H1 (cell line): ENCODE measurements around the gene LDLRAD3. TPM values are rescaled to one million over a fixed set of nuclear protein-coding genes. Genes with fewer than 3 reads are reported as not detected.

ENCODE experiments used
- CTCF ChIA-PET: fragments of 300-600 bp; sonication (Branson Sonifier 250); formaldehyde crosslinking; loops from one replicate; lab custom pipeline; 2021; ENCODE audit not compliant: partially characterized antibody; lab: Charles Lee
- POLR2A ChIA-PET: fragments of 300-600 bp; sonication (Branson Sonifier 250); formaldehyde crosslinking; loops from one replicate; lab custom pipeline; 2021; ENCODE audit warnings: inconsistent platforms; ENCODE audit not compliant: partially characterized antibody; lab: Charles Lee
- DNase-seq, 2 experiments: peaks; one replicate each; pipeline versions ENCODE4 v3.0.0 to v3.0.0-alpha.2; 2010 to 2022; ENCODE audit warnings: low spot score in 2 of 2, low read depth in 1 of 2, mixed read lengths in 1 of 2
- FAIRE-seq: peaks from 2 replicates; lab custom pipeline; 2011; peaks lifted over from hg19 to GRCh38; lab: Jason Lieb, UNC
- H2AFZ ChIP-seq: 2 replicates; pipeline ENCODE4 v1.8.1; 2012; ENCODE audit warnings: low read length, inconsistent platforms
- H2AK5ac ChIP-seq: 2 replicates; pipeline ENCODE4 v1.6.1; 2013; ENCODE audit warnings: low read depth, low read length
- H2BK120ac ChIP-seq: replicated peaks from 2 replicates; pipeline ENCODE3; 2013; ENCODE audit warnings: low read depth, low read length, inconsistent platforms
- H2BK12ac ChIP-seq: 2 replicates; pipeline ENCODE4 v1.6.1; 2013; ENCODE audit warnings: low read depth, low read length
- H2BK15ac ChIP-seq: 2 replicates; pipeline ENCODE4 v1.6.1; 2013; ENCODE audit warnings: low read length
- H2BK20ac ChIP-seq: 2 replicates; pipeline ENCODE4 v1.6.1; 2013; ENCODE audit warnings: low read length
- H2BK5ac ChIP-seq: 2 replicates; pipeline ENCODE4 v1.6.1; 2013; ENCODE audit warnings: low read depth, low read length
- H3K14ac ChIP-seq: 2 replicates; pipeline ENCODE4 v1.6.1; 2013; ENCODE audit warnings: inconsistent platforms; ENCODE audit not compliant: insufficient read length
- H3K18ac ChIP-seq: 2 replicates; pipeline ENCODE4 v1.6.1; 2013; ENCODE audit warnings: low read length; ENCODE audit errors: extremely low read depth
- H3K23ac ChIP-seq: 2 replicates; pipeline ENCODE4 v1.6.1; 2013; ENCODE audit warnings: inconsistent platforms; ENCODE audit not compliant: insufficient read length
- H3K23me2 ChIP-seq: 2 replicates; pipeline ENCODE4 v1.6.1; 2013; ENCODE audit warnings: low read depth, low read length
- H3K27ac ChIP-seq: 2 replicates; pipeline ENCODE4 v1.6.1; 2011; ENCODE audit warnings: low read depth, low read length, inconsistent platforms
- H3K27me3 ChIP-seq, 4 experiments: replicated peaks in 1 of 4; 1 replicate in 1 of 4; 2 replicates in 3 of 4; pipeline versions ENCODE4 v1.6.1 to v1.8.1; 2011 to 2013; ENCODE audit warnings: low read length in 3 of 4, mild to moderate bottlenecking in 3 of 4, inconsistent platforms in 2 of 4, mixed read lengths in 2 of 4, moderate library complexity in 1 of 4; ENCODE audit not compliant: control insufficient read depth in 3 of 4, insufficient read depth in 3 of 4; ENCODE audit errors: extremely low read depth in 1 of 4
- H3K36me3 ChIP-seq, 4 experiments: 2 replicates each; pipeline versions ENCODE4 v1.6.1 to v1.8.1; 2011 to 2013; ENCODE audit warnings: mild to moderate bottlenecking in 4 of 4, low read length in 3 of 4, moderate library complexity in 2 of 4, control low read depth in 1 of 4, inconsistent platforms in 1 of 4; ENCODE audit not compliant: insufficient read depth in 4 of 4, control insufficient read depth in 2 of 4
- H3K4ac ChIP-seq: replicated peaks from 2 replicates; pipeline ENCODE3; 2013; ENCODE audit warnings: low read length, low read depth, mixed read lengths, inconsistent platforms; ENCODE audit not compliant: insufficient read length
- H3K4me1 ChIP-seq, 4 experiments: replicated peaks in 1 of 4; 1 replicate in 1 of 4; 2 replicates in 3 of 4; pipeline versions ENCODE4 v1.6.1 to v1.8.1; 2011 to 2013; ENCODE audit warnings: low read length in 3 of 4, inconsistent platforms in 2 of 4, mixed read lengths in 1 of 4; ENCODE audit not compliant: insufficient read depth in 4 of 4, control insufficient read depth in 3 of 4
- H3K4me2 ChIP-seq, 2 experiments: 2 replicates each; pipeline versions ENCODE4 v1.6.1 to v1.8.1; 2011 to 2013; ENCODE audit warnings: low read depth in 2 of 2, low read length in 2 of 2, control low read depth in 1 of 2, inconsistent platforms in 1 of 2, mild to moderate bottlenecking in 1 of 2; ENCODE audit not compliant: insufficient read depth in 1 of 2
- H3K4me3 ChIP-seq, 4 experiments: fragments of 200-600, 300-600 bp in 1 of 4; sonication (generic), shearing (Covaris generic), sonication (Bioruptor Twin) in 1 of 4; 2 replicates each; pipeline versions ENCODE4 v1.5.1 to v1.8.1; 2011 to 2016; ENCODE audit warnings: low read length in 4 of 4, low read depth in 3 of 4, control low read depth in 2 of 4, inconsistent platforms in 2 of 4, mild to moderate bottlenecking in 2 of 4, mixed read lengths in 1 of 4, moderate library complexity in 1 of 4; ENCODE audit not compliant: insufficient read depth in 2 of 4; ENCODE audit errors: extremely low read depth in 1 of 4
- H3K56ac ChIP-seq: replicated peaks from 2 replicates; pipeline ENCODE3; 2013; ENCODE audit warnings: low read depth, mild to moderate bottlenecking, mixed read lengths, low read length, inconsistent platforms; ENCODE audit not compliant: insufficient read length
- H3K79me1 ChIP-seq: 2 replicates; pipeline ENCODE4 v1.6.1; 2013; ENCODE audit warnings: low read depth, low read length, control low read depth
- H3K79me2 ChIP-seq, 2 experiments: 2 replicates each; pipeline versions ENCODE4 v1.6.1 to v1.8.1; 2012 to 2013; ENCODE audit warnings: low read length in 2 of 2, mild to moderate bottlenecking in 2 of 2, inconsistent platforms in 1 of 2; ENCODE audit not compliant: insufficient read depth in 2 of 2, control insufficient read depth in 1 of 2
- H3K9ac ChIP-seq, 4 experiments: replicated peaks in 1 of 4; 1 replicate in 1 of 4; 2 replicates in 3 of 4; pipeline versions ENCODE4 v1.6.1 to v1.8.1; 2011 to 2013; ENCODE audit warnings: low read depth in 3 of 4, low read length in 3 of 4, control low read depth in 2 of 4, mild to moderate bottlenecking in 2 of 4, moderate library complexity in 2 of 4, inconsistent platforms in 1 of 4; ENCODE audit errors: extremely low read depth in 1 of 4
- H3K9me3 ChIP-seq, 2 experiments: 2 replicates each; pipeline versions ENCODE4 v1.6.1 to v1.8.1; 2012 to 2013; ENCODE audit warnings: mild to moderate bottlenecking in 2 of 2, moderate library complexity in 2 of 2, control low read depth in 1 of 2, inconsistent platforms in 1 of 2, low read depth in 1 of 2, low read length in 1 of 2, mixed read lengths in 1 of 2; ENCODE audit not compliant: insufficient read depth in 2 of 2
- H4K20me1 ChIP-seq, 2 experiments: replicated peaks in 1 of 2; 2 replicates each; pipeline versions ENCODE3 to v1.8.1; 2011 to 2013; ENCODE audit warnings: inconsistent platforms in 2 of 2, low read length in 2 of 2, mild to moderate bottlenecking in 1 of 2; ENCODE audit not compliant: insufficient read depth in 2 of 2, control insufficient read depth in 1 of 2
- H4K5ac ChIP-seq: 2 replicates; pipeline ENCODE4 v1.6.1; 2013; ENCODE audit warnings: low read length, low read depth, mixed read lengths, inconsistent platforms; ENCODE audit not compliant: insufficient read length
- H4K8ac ChIP-seq: 2 replicates; pipeline ENCODE4 v1.8.0; 2013; ENCODE audit warnings: mild to moderate bottlenecking, moderate library complexity, low read length, inconsistent platforms; ENCODE audit not compliant: insufficient read depth; ENCODE audit errors: extremely low read depth
- H4K91ac ChIP-seq: replicated peaks from 2 replicates; pipeline ENCODE3; 2013; ENCODE audit warnings: low read length, mixed read lengths, inconsistent platforms; ENCODE audit not compliant: insufficient read length
- CBX5 ChIP-seq: fragments of 300-800, 300-1000 bp; sonication (generic); IDR thresholded peaks from 2 replicates; pipeline ENCODE4 v1.7.1; 2016; ENCODE audit warnings: antibody characterized with exemption, low read length, low read depth
- CBX8 ChIP-seq: fragments of 300-800, 300-1000 bp; sonication (generic); IDR thresholded peaks from 2 replicates; pipeline ENCODE4 v1.7.1; 2016; ENCODE audit warnings: low read depth, low read length, borderline replicate concordance
- CHD1 ChIP-seq: IDR thresholded peaks from 2 replicates; pipeline ENCODE4 v1.6.1; 2012; ENCODE audit warnings: low read depth, low read length, improper control_type of control experiment
- CTBP2 ChIP-seq: IDR thresholded peaks from 2 replicates; pipeline ENCODE4 v1.7.0; 2011; ENCODE audit warnings: borderline replicate concordance, mild to moderate bottlenecking, moderate library complexity, mixed read lengths, low read length; ENCODE audit not compliant: insufficient read depth, insufficient read length
- CTCF ChIP-seq, 3 experiments: IDR thresholded peaks; 1 replicate in 2 of 3; 2 replicates in 1 of 3; pipeline versions ENCODE4 v1.5.1 to v1.6.1; 2011; ENCODE audit warnings: low read length in 3 of 3, mild to moderate bottlenecking in 3 of 3, inconsistent platforms in 2 of 3, low read depth in 1 of 3, moderate library complexity in 1 of 3; ENCODE audit not compliant: insufficient read depth in 1 of 3; ENCODE audit errors: control extremely low read depth in 1 of 3
- EP300 ChIP-seq, 2 experiments: IDR thresholded peaks; 1 replicate in 1 of 2; 2 replicates in 1 of 2; pipeline ENCODE4 v1.6.1; 2011 to 2012; ENCODE audit warnings: low read depth in 2 of 2, low read length in 2 of 2, mild to moderate bottlenecking in 2 of 2, borderline replicate concordance in 1 of 2, inconsistent platforms in 1 of 2, moderate library complexity in 1 of 2
- MAX ChIP-seq: IDR thresholded peaks from 2 replicates; pipeline ENCODE4 v1.6.1; 2012; ENCODE audit warnings: inconsistent platforms
- RFX5 ChIP-seq: IDR thresholded peaks from 2 replicates; pipeline ENCODE4 v1.6.1; 2011; ENCODE audit warnings: low read depth, low read length, improper control_type of control experiment, borderline replicate concordance
- SP2 ChIP-seq: IDR thresholded peaks from 2 replicates; pipeline ENCODE4 v1.6.1; 2012; ENCODE audit warnings: mild to moderate bottlenecking, low read length, inconsistent platforms
- WGBS, 2 experiments: shearing (Covaris generic) in 1 of 2; methylation state at CpG; one replicate each; pipeline versions ENCODE4 v1.1.6 to v1.1.7; 2013 to 2015; ENCODE audit warnings: low lambda C conversion rate in 2 of 2, mixed read lengths in 2 of 2, inconsistent platforms in 1 of 2, low coverage in 1 of 2, missing lambda C conversion rate in 1 of 2; ENCODE audit not compliant: insufficient replicate concordance in 2 of 2, insufficient coverage in 1 of 2, insufficient read length in 1 of 2; ENCODE audit errors: extremely low coverage in 1 of 2, missing lambda C conversion rate in 1 of 2; 5-methylcytosine and 5-hydroxymethylcytosine counted together
- polyA plus RNA-seq, 7 experiments: library from polyadenylated mRNA; depleted of rRNA in 3 of 7; stranded (reverse) in 5 of 7; unstranded in 2 of 7; fragments of >200 nt in 5 of 7; fragments of 200-250 nt in 2 of 7; gene quantifications; 1 replicate in 5 of 7; 2 replicates in 1 of 7; 4 replicates in 1 of 7; pipeline versions ENCODE4 v1.2.1 to v1.2.3, GENCODE V29; 2011 to 2013; ENCODE audit warnings: missing spikeins in 2 of 7, mixed read lengths in 2 of 7
- total RNA-seq: library from RNA; stranded (reverse); fragmentation: NEBNext Ultra II Directional; extraction: Animal tissue kit (Norgen Biotek cat#: 25700); gene quantifications from 2 replicates; pipeline ENCODE4 v1.2.1, GENCODE V29; 2021

The LDLRAD3 gene
- total and polyA plus RNA-seq, 2 of the 8 experiments (the other 6 are each of a cell fraction or from before 2014, with no cell fraction given), result 18.6 to 22.8 TPM

GRCh38 chr11:36218283-36218921 lies 274.5 kb downstream of the LDLRAD3 start:
- no peak overlapping the region for H2BK12ac ChIP-seq
- DNase-seq, result no peak
- CTCF ChIA-PET, result interaction anchor here (0.9 to 1.3 kb wide), 4 partner anchors 12 to 41 kb away, joined by 3 read pairs; no protein-coding TSS in a partner anchor
- H3K23me2 ChIP-seq, result no peaks in the 10 kb centered on the region
- H3K9ac ChIP-seq, result no peak overlapping the region
- H2BK5ac ChIP-seq, result no peak overlapping the region
- H3K27ac ChIP-seq, result no peak overlapping the region
- no peak overlapping the region for H3K4me2 ChIP-seq
- no peaks in the 10 kb centered on the region for H3K36me3 ChIP-seq
- no peak overlapping the region for H3K4me3 ChIP-seq
- H3K9me3 ChIP-seq, result 0 out of 4 replicates have a peak, but pooled peaks cover 3 to 7% of the 10 kb centered on the region in 2 experiments
- no peak overlapping the region for H3K23ac ChIP-seq
- no peak overlapping the region for H3K18ac ChIP-seq
- H4K8ac ChIP-seq, result no peak overlapping the region
- 96% methylated on average over 4 of the region's 4 CpGs; no CpG with 5 or more reads in 1 of the 2 experiments for WGBS, 2 experiments
- no peaks in the 10 kb centered on the region for H3K79me2 ChIP-seq
- no peak overlapping the region for H3K56ac ChIP-seq
- H4K20me1 ChIP-seq, result no peaks in the 10 kb centered on the region
- POLR2A ChIA-PET, result interaction anchor here (1.1 kb wide), 1 partner anchor 14 kb away, joined by 3 read pairs; no protein-coding TSS in a partner anchor
- H2BK20ac ChIP-seq, result no peak overlapping the region
- peaks cover 0 to 2% (median 0%) of the 10 kb centered on the region in 4 experiments; a peak in 1 of 7 replicates for H3K27me3 ChIP-seq
- no peak overlapping the region for H4K5ac ChIP-seq
- H3K14ac ChIP-seq, result no peak overlapping the region
- no peak overlapping the region for H2AFZ ChIP-seq
- peaks cover 0 to 2% (median 0%) of the 10 kb centered on the region in 4 experiments; a peak in 1 of 7 replicates for H3K4me1 ChIP-seq
- H2BK15ac ChIP-seq, result no peak overlapping the region
- no peak overlapping the region for H3K4ac ChIP-seq
- H2BK120ac ChIP-seq, result no peak overlapping the region
- no peak for FAIRE-seq
- H4K91ac ChIP-seq, result no peak overlapping the region
- no peak overlapping the region for H2AK5ac ChIP-seq
- H3K79me1 ChIP-seq, result no peaks in the 10 kb centered on the region
- no peak for TF ChIP-seq EP300 (IDR thresholded peaks at IDR 0.05; ENCODE audit: borderline replicate concordance in 1 of 2, low read depth in 2 of 2, low read length in 2 of 2)
- TF ChIP-seq CHD1, result no peak
- no peak for TF ChIP-seq SP2
- no peak for TF ChIP-seq CBX8
- no peak for TF ChIP-seq RFX5
- TF ChIP-seq CBX5, result no peak
- no peak for TF ChIP-seq CTCF (IDR thresholded peaks at IDR 0.05; ENCODE audit: control extremely low read depth in 1 of 3, insufficient read depth in 1 of 3, low read depth in 1 of 3, low read length in 3 of 3)
- TF ChIP-seq MAX, result no peak
- no peak for TF ChIP-seq CTBP2
